ENCODE results near the gene SOWAHA. TPM values are rescaled to one million over a fixed set of nuclear protein-coding genes. Genes with fewer than 3 reads are reported as not detected.

SOWAHA gene
- total and polyA plus RNA-seq, 10 of the 15 experiments (the other 5 are each of a cell fraction or from before 2014, with no cell fraction given): 0.02 to 0.37 (median 0.05) TPM; not detected in 4

DNA sequence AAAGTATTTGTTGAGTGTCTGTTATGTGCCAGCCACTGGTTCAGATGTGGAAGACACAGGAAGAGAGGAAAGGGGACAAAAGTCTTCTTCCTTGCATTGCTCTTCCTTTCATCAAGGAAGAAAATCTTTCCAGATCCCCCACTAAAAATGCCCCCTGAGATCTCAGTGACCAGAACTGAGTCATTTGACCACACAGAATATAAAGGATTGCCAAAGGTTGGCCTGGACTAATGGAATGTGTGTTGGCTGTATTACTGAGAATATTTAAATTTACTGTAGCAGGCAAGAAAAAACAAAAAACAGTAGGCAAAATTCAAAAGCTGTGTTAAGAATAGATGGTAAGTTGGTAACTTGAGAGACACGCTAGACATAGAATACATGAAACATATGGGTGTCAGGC is 26.0 kb upstream of the SOWAHA start:
- RAD21 ChIA-PET (ENCODE audit: unreplicated experiment): interaction anchor here (1.4 kb wide), 1 partner anchor 14 kb away, joined by 8 read pairs; no protein-coding TSS in a partner anchor
- POLR2A ChIA-PET: interaction anchor here (1.4 to 1.5 kb wide), 3 partner anchors 9 to 20 kb away, joined by 3 to 10 read pairs (median 4); no protein-coding TSS in a partner anchor
- SMC1A ChIA-PET (ENCODE audit: uncharacterized antibody, unreplicated experiment): interaction anchor here (0.8 to 1.7 kb wide), 5 partner anchors 8 to 37 kb away, joined by 3 to 9 read pairs (median 3); no protein-coding TSS in a partner anchor

More for the DNA sequence above, 26.0 kb upstream of the SOWAHA start:
- in situ Hi-C loops (cut with MboI): no loop called here
- FAIRE-seq: no peak
- Histone ChIP-seq H3K4me3 (no peak overlapping the region), H2AFZ (ENCODE audit: control insufficient read depth, low read depth, low read length) (no peak overlapping the region), H3K9ac (ENCODE audit: control insufficient read depth, insufficient read depth, low read length) (no peak overlapping the region), H3K79me2 (ENCODE audit: control insufficient read depth, insufficient read depth, low read length) (no peaks in the 10 kb centered on the region), H3K27me3 (replicated peaks in 1 of 2; ENCODE audit: control insufficient read depth in 2 of 2, insufficient read depth in 2 of 2, low read length in 1 of 2) (no peaks in the 10 kb centered on the region), H3K4me1 (ENCODE audit: control insufficient read depth, insufficient read depth, low read length) (0 out of 2 replicates have a peak, but pooled peaks cover 3% of the 10 kb centered on the region), H3K27ac (ENCODE audit: control insufficient read depth, insufficient read depth) (no peak overlapping the region), H3K4me2 (ENCODE audit: control insufficient read depth, insufficient read depth) (no peak overlapping the region), H3K36me3 (ENCODE audit: control insufficient read depth in 2 of 2, insufficient read depth in 2 of 2, low read length in 1 of 2) (no peaks in the 10 kb centered on the region), H3K9me3 (replicated peaks; ENCODE audit: control insufficient read depth, insufficient read depth, low read length) (no peaks in the 10 kb centered on the region), H4K20me1 (ENCODE audit: control insufficient read depth, insufficient read depth) (no peaks in the 10 kb centered on the region)
- TF ChIP-seq NBN (IDR thresholded peaks at IDR 0.05) (no peak), IRF3 (IDR thresholded peaks at IDR 0.05) (no peak), BMI1 (IDR thresholded peaks at IDR 0.05; ENCODE audit: borderline replicate concordance) (no peak), KAT2A (conservative IDR thresholded peaks at IDR 0.05; ENCODE audit: control insufficient read depth, low read depth, low read length) (no peak), FOXK2 (IDR thresholded peaks at IDR 0.05) (no peak), RUNX3 (IDR thresholded peaks at IDR 0.05; ENCODE audit: low read length) (no peak), SUPT20H (IDR thresholded peaks at IDR 0.05; ENCODE audit: borderline replicate concordance, control insufficient read depth, low read depth, low read length) (no peak), PAX8 (IDR thresholded peaks at IDR 0.05) (no peak), RB1 (IDR thresholded peaks at IDR 0.05; ENCODE audit: borderline replicate concordance) (no peak)
- TF ChIP-seq, protein P1, sequence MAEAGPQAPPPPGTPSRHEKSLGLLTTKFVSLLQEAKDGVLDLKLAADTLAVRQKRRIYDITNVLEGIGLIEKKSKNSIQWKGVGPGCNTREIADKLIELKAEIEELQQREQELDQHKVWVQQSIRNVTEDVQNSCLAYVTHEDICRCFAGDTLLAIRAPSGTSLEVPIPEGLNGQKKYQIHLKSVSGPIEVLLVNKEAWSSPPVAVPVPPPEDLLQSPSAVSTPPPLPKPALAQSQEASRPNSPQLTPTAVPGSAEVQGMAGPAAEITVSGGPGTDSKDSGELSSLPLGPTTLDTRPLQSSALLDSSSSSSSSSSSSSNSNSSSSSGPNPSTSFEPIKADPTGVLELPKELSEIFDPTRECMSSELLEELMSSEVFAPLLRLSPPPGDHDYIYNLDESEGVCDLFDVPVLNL (IDR thresholded peaks at IDR 0.05; ENCODE audit: low read depth, low read length): no peak
- TF ChIP-seq, protein P2, sequence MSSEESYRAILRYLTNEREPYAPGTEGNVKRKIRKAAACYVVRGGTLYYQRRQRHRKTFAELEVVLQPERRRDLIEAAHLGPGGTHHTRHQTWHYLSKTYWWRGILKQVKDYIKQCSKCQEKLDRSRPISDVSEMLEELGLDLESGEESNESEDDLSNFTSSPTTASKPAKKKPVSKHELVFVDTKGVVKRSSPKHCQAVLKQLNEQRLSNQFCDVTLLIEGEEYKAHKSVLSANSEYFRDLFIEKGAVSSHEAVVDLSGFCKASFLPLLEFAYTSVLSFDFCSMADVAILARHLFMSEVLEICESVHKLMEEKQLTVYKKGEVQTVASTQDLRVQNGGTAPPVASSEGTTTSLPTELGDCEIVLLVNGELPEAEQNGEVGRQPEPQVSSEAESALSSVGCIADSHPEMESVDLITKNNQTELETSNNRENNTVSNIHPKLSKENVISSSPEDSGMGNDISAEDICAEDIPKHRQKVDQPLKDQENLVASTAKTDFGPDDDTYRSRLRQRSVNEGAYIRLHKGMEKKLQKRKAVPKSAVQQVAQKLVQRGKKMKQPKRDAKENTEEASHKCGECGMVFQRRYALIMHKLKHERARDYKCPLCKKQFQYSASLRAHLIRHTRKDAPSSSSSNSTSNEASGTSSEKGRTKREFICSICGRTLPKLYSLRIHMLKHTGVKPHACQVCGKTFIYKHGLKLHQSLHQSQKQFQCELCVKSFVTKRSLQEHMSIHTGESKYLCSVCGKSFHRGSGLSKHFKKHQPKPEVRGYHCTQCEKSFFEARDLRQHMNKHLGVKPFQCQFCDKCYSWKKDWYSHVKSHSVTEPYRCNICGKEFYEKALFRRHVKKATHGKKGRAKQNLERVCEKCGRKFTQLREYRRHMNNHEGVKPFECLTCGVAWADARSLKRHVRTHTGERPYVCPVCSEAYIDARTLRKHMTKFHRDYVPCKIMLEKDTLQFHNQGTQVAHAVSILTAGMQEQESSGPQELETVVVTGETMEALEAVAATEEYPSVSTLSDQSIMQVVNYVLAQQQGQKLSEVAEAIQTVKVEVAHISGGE (CRISPR knock-in tag; IDR thresholded peaks at IDR 0.05): no peak
- no peak for DNase-seq (ENCODE audit: low read depth, low spot score)
- intact Hi-C loops (cut with micrococcal nuclease; ENCODE audit: unreplicated experiment): no loop called here
- CTCF ChIA-PET: no interaction called here
- WGBS (ENCODE audit: insufficient coverage, insufficient replicate concordance, low lambda C conversion rate, missing lambda C conversion rate): 100% methylated on average over 1 of the region's 1 CpG
- ATAC-seq: no peak
- BruUV-seq (replicated peaks): no TSS peak

All from GM12878 (cell line).